ENCODE measurements around the gene LGI4. TPM values are rescaled to one million over a fixed set of nuclear protein-coding genes. Genes with fewer than 3 reads are reported as not detected.

Gene LGI4
- total RNA-seq, 2 donors from 2014 or later: 1.6 to 3.9 TPM

DNA sequence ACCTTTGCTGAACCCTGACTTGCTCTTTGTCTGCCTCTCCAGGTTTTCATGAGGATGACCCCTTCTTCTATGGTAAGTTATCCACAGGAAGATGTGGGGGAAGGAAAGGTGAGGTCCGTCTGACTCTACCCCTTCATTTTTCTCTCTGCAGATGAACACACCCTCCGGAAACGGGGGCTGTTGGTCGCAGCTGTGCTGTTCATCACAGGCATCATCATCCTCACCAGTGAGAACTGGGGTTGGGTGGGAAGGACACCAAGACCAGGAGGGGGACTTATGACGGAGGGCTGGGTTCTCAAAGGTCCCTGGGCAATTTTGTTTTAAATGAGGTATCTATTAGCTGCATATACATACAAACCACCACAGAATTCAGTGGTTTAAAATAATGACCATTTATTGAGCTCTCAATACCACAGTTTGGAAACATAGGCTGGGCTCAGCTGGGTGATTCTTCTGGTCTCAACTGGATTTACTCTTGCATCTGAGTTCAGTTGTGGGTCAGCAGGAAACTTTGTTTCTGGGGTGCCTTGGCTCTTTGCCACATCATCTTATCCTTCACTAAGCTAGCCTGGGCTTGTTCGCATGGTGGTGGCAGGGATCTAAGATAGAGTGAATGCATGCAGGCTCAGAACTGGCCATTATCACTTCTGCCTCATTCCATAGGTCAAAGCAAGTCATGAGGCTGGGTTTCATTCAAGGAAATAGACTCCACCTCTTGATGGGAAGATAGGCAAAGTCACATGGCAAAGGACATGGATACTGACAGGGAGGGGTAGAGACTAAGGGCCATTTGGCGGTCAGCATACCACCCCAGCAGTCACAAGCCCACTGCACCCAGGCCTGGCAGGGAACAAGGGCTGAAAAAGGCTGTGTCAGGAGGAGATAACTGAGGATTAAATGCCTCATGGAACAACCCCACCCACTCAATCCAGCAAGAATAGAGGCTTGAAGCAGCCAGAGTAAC, 31.5 kb upstream of the LGI4 start:
- DNase-seq: no peak
- H3K36me3 ChIP-seq (replicated peaks in 1 of 2; ENCODE audit: insufficient read depth in 1 of 2, low read depth in 2 of 2): no peaks in the 10 kb centered on the region
- ATAC-seq: no peak
- 87 to 91% methylated on average over 7 of the region's 7 CpGs for WGBS, 2 donors
- no peak overlapping the region for H3K4me3 ChIP-seq
- H3K9me3 ChIP-seq: peaks cover 0 to 12% (median 0%) of the 10 kb centered on the region in 3 donors
- H3K27ac ChIP-seq: no peak overlapping the region
- intact Hi-C loops (cut with DNase I): no loop called here
- no peaks in the 10 kb centered on the region for H3K27me3 ChIP-seq
- no peak for TF ChIP-seq POLR2A (IDR thresholded peaks at IDR 0.05)
- TF ChIP-seq, protein P1, sequence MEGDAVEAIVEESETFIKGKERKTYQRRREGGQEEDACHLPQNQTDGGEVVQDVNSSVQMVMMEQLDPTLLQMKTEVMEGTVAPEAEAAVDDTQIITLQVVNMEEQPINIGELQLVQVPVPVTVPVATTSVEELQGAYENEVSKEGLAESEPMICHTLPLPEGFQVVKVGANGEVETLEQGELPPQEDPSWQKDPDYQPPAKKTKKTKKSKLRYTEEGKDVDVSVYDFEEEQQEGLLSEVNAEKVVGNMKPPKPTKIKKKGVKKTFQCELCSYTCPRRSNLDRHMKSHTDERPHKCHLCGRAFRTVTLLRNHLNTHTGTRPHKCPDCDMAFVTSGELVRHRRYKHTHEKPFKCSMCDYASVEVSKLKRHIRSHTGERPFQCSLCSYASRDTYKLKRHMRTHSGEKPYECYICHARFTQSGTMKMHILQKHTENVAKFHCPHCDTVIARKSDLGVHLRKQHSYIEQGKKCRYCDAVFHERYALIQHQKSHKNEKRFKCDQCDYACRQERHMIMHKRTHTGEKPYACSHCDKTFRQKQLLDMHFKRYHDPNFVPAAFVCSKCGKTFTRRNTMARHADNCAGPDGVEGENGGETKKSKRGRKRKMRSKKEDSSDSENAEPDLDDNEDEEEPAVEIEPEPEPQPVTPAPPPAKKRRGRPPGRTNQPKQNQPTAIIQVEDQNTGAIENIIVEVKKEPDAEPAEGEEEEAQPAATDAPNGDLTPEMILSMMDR (IDR thresholded peaks at IDR 0.05): no peak
- H3K4me1 ChIP-seq: no peaks in the 10 kb centered on the region

DNA sequence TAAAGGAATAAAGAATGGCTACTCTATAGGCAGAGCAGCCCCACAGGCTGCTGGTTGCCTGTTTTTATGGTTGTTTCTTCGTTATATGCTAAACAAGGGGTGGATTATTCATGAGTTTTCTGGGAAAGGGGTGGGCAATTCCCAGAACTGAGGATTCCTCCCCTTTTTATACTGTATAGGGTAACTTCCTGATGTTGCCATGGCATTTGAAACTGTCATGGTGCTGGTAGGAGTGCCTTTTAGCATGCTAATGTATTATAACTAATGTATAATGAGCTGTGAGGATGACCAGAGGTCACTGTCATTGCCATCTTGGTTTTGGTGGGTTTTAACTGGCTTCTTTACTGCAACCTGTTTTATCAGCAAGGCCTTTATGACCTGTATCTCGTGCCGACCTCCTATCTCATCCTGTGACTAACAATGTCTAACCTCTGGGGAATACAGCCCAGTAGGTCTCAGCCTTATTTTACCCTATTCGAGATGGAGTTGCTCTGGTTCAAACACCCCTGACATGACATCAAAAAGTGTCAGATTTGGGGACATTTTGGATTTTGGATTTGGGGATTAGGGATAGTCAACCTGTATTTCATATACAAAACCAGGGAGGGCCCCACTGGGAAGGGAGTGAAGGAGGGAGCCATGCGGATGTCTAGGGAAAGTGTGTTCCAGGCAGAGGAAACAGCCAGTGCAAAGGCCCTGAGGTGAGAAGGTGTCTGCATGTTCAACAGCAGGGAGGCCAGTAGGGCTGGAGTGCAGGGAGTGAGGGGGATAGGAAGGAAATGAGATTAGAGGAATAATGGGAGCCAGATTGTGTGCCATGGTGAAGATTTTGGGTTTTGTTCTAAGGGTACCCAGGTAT, 30.6 kb upstream of the LGI4 start:
- no peaks in the 10 kb centered on the region for H3K27me3 ChIP-seq
- ATAC-seq: no peak
- H3K9me3 ChIP-seq: peaks cover 0 to 12% (median 0%) of the 10 kb centered on the region in 3 donors
- H3K4me1 ChIP-seq: no peaks in the 10 kb centered on the region
- TF ChIP-seq, protein P1 (IDR thresholded peaks at IDR 0.05): no peak
- no peak for TF ChIP-seq POLR2A (IDR thresholded peaks at IDR 0.05)
- 63 to 73% methylated on average over 5 of the region's 5 CpGs for WGBS, 2 donors
- intact Hi-C loops (cut with DNase I): no loop called here
- H3K36me3 ChIP-seq (replicated peaks in 1 of 2; ENCODE audit: insufficient read depth in 1 of 2, low read depth in 2 of 2): no peaks in the 10 kb centered on the region
- no peak overlapping the region for H3K27ac ChIP-seq
- H3K4me3 ChIP-seq: no peak overlapping the region
- DNase-seq: no peak

DNA sequence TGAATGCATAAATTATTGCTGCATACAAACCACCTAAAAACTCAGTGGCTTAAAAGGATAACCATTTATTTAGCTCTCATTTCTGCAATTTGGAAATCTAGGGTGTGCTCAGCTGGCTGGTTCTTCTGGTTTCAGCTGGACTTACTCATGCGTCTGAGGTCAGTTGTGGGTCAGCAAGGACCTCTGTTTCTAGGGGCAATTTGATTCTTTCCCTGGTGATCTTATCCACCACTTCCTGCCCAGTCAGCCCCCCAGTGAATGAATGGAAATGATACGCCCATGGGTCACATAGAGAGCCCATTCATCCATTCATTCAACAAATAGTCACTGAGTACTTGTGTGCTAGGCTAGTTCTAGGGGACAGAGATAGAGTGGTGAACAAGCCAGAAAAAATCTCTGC, 29.6 kb upstream of the LGI4 start:
- intact Hi-C loops (cut with DNase I): no loop called here
- Histone ChIP-seq H3K36me3 (replicated peaks in 1 of 2; ENCODE audit: insufficient read depth in 1 of 2, low read depth in 2 of 2) (no peaks in the 10 kb centered on the region), H3K4me3 (no peak overlapping the region), H3K27me3 (no peaks in the 10 kb centered on the region), H3K4me1 (no peaks in the 10 kb centered on the region), H3K9me3 (peaks cover 0 to 12% (median 0%) of the 10 kb centered on the region in 3 donors), H3K27ac (no peak overlapping the region)
- DNase-seq: no peak
- 28 to 78% methylated on average over 2 of the region's 2 CpGs for WGBS, 2 donors
- TF ChIP-seq, protein P1 (IDR thresholded peaks at IDR 0.05): no peak
- no peak for TF ChIP-seq POLR2A (IDR thresholded peaks at IDR 0.05)
- ATAC-seq: no peak

DNA sequence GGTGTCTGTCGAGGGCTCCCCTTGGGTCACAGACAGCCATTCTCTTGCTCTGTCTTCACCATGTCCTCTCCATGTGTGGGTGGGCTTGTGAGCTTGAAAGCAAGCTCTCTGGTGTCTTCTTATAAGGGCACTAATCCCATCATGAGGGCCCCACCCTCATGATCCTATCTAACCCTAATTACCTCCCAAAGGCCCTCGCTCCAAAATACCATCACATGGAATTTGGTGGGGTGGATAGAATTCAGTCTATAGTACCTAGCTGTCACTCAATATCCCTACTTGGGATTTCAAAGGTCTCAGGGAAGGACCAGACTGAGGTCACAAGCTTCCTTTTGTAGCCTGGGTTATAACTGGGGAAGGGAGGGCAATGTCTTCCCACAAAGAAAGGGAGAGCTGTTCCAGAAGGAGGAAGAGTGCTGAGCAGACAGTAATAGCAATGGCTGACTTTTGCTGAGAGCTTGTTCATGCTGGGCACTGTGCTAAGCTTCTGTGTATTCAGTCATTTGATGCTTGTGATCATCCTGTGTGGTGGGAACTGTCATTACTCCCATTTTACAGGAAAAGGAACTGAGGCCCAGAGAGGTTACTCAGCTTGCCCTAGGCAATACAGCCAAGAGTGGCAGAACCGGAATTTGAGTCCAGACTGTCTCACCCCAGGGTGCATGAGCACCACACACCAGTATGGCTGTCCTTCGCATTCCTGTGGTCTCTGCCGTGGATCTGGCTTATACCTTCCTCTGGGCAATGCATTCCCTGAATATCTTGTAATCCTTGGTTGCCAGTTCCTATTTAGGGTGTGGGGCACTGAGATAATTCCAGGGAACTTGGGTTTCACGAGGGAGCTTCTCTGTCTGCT, 27.8 kb upstream of the LGI4 start:
- intact Hi-C loops (cut with DNase I): no loop called here
- no peak for ATAC-seq
- DNase-seq: no peak
- no peak overlapping the region for H3K27ac ChIP-seq
- peaks cover 0 to 12% (median 0%) of the 10 kb centered on the region in 3 donors for H3K9me3 ChIP-seq
- no peaks in the 10 kb centered on the region for H3K36me3 ChIP-seq (replicated peaks in 1 of 2; ENCODE audit: insufficient read depth in 1 of 2, low read depth in 2 of 2)
- TF ChIP-seq, protein P1 (IDR thresholded peaks at IDR 0.05): no peak
- TF ChIP-seq POLR2A (IDR thresholded peaks at IDR 0.05): no peak
- 75 to 82% methylated on average over 6 of the region's 6 CpGs for WGBS, 2 donors
- H3K27me3 ChIP-seq: no peaks in the 10 kb centered on the region
- no peak overlapping the region for H3K4me3 ChIP-seq
- H3K4me1 ChIP-seq: no peaks in the 10 kb centered on the region
